Measurements from ENCODE around the gene ADCY10. TPM values are rescaled to one million over a fixed set of nuclear protein-coding genes. Genes with fewer than 3 reads are reported as not detected.

The ADCY10 gene
- total and polyA plus RNA-seq, 9 of the 15 experiments (the other 6 are each of a cell fraction or from before 2014, with no cell fraction given) = 0.08 to 0.86 (median 0.22) TPM

DNA sequence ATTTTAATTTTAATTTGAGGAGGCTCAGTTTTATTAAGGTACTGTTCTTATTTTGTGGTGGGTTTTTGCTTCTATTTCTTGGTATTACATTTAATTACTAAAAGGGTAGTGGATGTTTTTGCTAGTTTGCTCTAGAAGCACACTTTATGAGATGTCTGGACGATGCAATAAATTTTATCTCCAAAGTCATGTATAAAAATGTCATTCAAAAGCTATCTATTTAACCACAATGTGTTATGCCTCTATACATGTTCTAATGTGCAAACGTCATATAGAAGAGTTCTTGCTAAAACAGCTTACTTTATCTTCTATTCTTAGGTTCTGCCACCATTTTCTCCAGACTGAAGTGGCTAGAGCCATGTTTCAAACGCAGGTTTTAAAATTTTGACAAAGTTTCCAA is 35.9 kb upstream of the ADCY10 start (continued):
- TF ChIP-seq, protein P1, sequence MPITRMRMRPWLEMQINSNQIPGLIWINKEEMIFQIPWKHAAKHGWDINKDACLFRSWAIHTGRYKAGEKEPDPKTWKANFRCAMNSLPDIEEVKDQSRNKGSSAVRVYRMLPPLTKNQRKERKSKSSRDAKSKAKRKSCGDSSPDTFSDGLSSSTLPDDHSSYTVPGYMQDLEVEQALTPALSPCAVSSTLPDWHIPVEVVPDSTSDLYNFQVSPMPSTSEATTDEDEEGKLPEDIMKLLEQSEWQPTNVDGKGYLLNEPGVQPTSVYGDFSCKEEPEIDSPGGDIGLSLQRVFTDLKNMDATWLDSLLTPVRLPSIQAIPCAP (CRISPR knock-in tag; IDR thresholded peaks at IDR 0.05; ENCODE audit: borderline replicate concordance) = no peak
- no peak for TF ChIP-seq ZNF57 (CRISPR knock-in tag; IDR thresholded peaks at IDR 0.05)
- TF ChIP-seq KAT2B (IDR thresholded peaks at IDR 0.05; ENCODE audit: low read depth, low read length) = no peak
- TF ChIP-seq SAP30 (IDR thresholded peaks at IDR 0.05; ENCODE audit: borderline replicate concordance, insufficient read depth, low read depth, low read length, poor library complexity, severe bottlenecking) = no peak
- no peak for TF ChIP-seq POLR2B (IDR thresholded peaks at IDR 0.05; ENCODE audit: low read depth, partially characterized antibody)
- no peak for TF ChIP-seq KAT8 (IDR thresholded peaks at IDR 0.05; ENCODE audit: low read depth)
- no peak for TF ChIP-seq EHMT2 (IDR thresholded peaks at IDR 0.05)
- no peak for TF ChIP-seq ZNF655 (CRISPR knock-in tag; IDR thresholded peaks at IDR 0.05)
- TF ChIP-seq MCM3 (IDR thresholded peaks at IDR 0.05) = no peak
- TF ChIP-seq EGR1 (conservative IDR thresholded peaks at IDR 0.05) = no peak
- no peak for TF ChIP-seq MYC (IDR thresholded peaks at IDR 0.05; ENCODE audit: low read depth, low read length)
- TF ChIP-seq MYC (CRISPR knock-in tag; IDR thresholded peaks at IDR 0.05; ENCODE audit: borderline replicate concordance, low read depth) = no peak
- TF ChIP-seq POLR2H (tag; IDR thresholded peaks at IDR 0.05; ENCODE audit: low read depth) = no peak
- TF ChIP-seq, protein P2, sequence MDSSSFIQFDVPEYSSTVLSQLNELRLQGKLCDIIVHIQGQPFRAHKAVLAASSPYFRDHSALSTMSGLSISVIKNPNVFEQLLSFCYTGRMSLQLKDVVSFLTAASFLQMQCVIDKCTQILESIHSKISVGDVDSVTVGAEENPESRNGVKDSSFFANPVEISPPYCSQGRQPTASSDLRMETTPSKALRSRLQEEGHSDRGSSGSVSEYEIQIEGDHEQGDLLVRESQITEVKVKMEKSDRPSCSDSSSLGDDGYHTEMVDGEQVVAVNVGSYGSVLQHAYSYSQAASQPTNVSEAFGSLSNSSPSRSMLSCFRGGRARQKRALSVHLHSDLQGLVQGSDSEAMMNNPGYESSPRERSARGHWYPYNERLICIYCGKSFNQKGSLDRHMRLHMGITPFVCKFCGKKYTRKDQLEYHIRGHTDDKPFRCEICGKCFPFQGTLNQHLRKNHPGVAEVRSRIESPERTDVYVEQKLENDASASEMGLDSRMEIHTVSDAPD (CRISPR knock-in tag; IDR thresholded peaks at IDR 0.05) = no peak
